ENCODE data around the gene BLOC1S1.

Gene BLOC1S1

GRCh38 chr12:55707219-55707671 lies 8.6 kb upstream of the BLOC1S1 start:
- DNase-seq: peak in 2 of 10 donors; percentile 16 to 74
- intact Hi-C loops (cut with DNase I): no loop called here

- intact Hi-C loops (cut with DNase I): no loop called here
- DNase-seq: peak; percentile 53 to 97 (median 78)
These were observed 7.8 kb upstream of the BLOC1S1 start, which contains the start of gene ITGA7 for GRCh38 chr12:55707841-55708694. TSS of gene ITGA7 (minus strand) at chr12:55707904. CDS start at chr12:55707682, 222 bp downstream.

GRCh38 chr12:55708695-55709233 lies 7.1 kb upstream of the BLOC1S1 start:
- DNase-seq: peak in 2 of 10 donors; percentile 29 to 63
- intact Hi-C loops (cut with DNase I): no loop called here

- intact Hi-C loops (cut with DNase I): no loop called here
- peak in 3 of 10 donors; percentile 29 to 75 (median 60) for DNase-seq
These were observed 3.9 kb upstream of the BLOC1S1 start for GRCh38 chr12:55711786-55712553.

- peak in 1 of 10 donors; percentile 37 for DNase-seq
- intact Hi-C loops (cut with DNase I): no loop called here
These were observed 3.0 kb upstream of the BLOC1S1 start for GRCh38 chr12:55712700-55713415.

- intact Hi-C loops (cut with DNase I): no loop called here
- no peak for DNase-seq
These were observed 2.1 kb upstream of the BLOC1S1 start for GRCh38 chr12:55713721-55714120.

GRCh38 chr12:55715169-55715764 lies 579 bp upstream of the BLOC1S1 start:
- intact Hi-C loops (cut with DNase I): no loop called here
- DNase-seq: no peak

- intact Hi-C loops (cut with DNase I): no loop called here
- DNase-seq: no peak
These were observed 724 bp downstream of the BLOC1S1 start for GRCh38 chr12:55716582-55716957.

GRCh38 chr12:55717011-55718007 lies 1.5 kb downstream of the BLOC1S1 start:
- peak in 3 of 10 donors; percentile 38 to 89 (median 46) for DNase-seq
- intact Hi-C loops (cut with DNase I): no loop called here

- peak in 1 of 10 donors; percentile 20 for DNase-seq
- intact Hi-C loops (cut with DNase I): no loop called here
These were observed 2.2 kb downstream of the BLOC1S1 start for GRCh38 chr12:55718015-55718414.

GRCh38 chr12:55718624-55719275 lies 2.9 kb downstream of the BLOC1S1 start:
- peak in 2 of 10 donors; percentile 42 to 74 for DNase-seq
- intact Hi-C loops (cut with DNase I): no loop called here

- DNase-seq: peak in 1 of 10 donors; percentile 8
- intact Hi-C loops (cut with DNase I): no loop called here
These were observed 3.5 kb downstream of the BLOC1S1 start for GRCh38 chr12:55719371-55719770.

- peak in 2 of 10 donors; percentile 58 to 75 for DNase-seq
- intact Hi-C loops (cut with DNase I): loop anchor here (5.0 kb wide), 1 partner anchor 58 kb away; no protein-coding TSS in a partner anchor
These were observed 4.3 kb downstream of the BLOC1S1 start, which contains the start of gene RDH5 for GRCh38 chr12:55720071-55720564. TSS of gene RDH5 (plus strand) at chr12:55720393. CDS start at chr12:55721185, 792 bp downstream.

GRCh38 chr12:55720894-55721444 lies 5.1 kb downstream of the BLOC1S1 start:
- DNase-seq: peak in 7 of 10 donors; percentile 52 to 93 (median 70)
- intact Hi-C loops (cut with DNase I): loop anchor here (5.0 kb wide), 1 partner anchor 59 kb away; no protein-coding TSS in a partner anchor

GRCh38 chr12:55721601-55722213 lies 5.9 kb downstream of the BLOC1S1 start:
- intact Hi-C loops (cut with DNase I): loop anchor here (5.0 kb wide), 1 partner anchor 59 kb away; no protein-coding TSS in a partner anchor
- peak in 3 of 10 donors; percentile 32 to 63 (median 54) for DNase-seq

- DNase-seq: peak in 1 of 10 donors; percentile 43
- intact Hi-C loops (cut with DNase I): loop anchor here (5.0 kb wide), 1 partner anchor 61 kb away; no protein-coding TSS in a partner anchor
These were observed 7.1 kb downstream of the BLOC1S1 start for GRCh38 chr12:55722948-55723347.
